ENCODE data around the gene GPT2.

DNA sequence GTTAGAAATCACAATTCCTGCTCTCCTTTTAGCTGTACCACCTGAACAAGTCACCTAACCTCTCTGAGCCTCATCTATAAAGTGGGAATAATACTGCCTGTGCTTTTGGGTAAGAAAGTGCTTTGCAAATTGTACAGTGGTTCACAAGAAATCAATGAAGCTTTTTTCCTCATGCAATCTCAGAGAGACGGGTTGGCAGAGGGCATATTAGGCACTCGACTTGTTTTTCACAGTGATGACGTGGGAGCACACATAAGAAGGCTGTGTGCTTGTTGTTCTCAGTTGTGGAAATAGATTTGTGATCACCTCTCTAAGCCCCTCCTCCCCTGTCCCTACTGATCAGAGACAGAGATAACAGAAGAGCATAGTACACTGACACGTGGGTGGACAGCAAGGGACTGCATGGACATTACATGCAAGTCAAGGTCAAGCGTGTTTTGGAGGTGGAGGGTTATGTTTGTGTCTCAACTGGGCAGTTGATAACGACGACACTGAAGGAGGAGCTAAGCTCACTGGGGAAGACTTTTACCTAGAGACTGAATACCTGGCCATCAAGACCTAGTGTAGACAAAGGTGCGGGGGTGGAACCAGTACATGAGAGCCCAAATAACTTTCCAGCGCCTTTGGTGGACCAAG, 1.7 kb upstream of the GPT2 start:
- no peak for TF ChIP-seq POLR2AphosphoS5 (IDR thresholded peaks at IDR 0.05; ENCODE audit: low read depth, low read length)
- TF ChIP-seq POLR2A (IDR thresholded peaks at IDR 0.05; ENCODE audit: low read depth, low read length): no peak
- no peak for TF ChIP-seq POU2F2 (IDR thresholded peaks at IDR 0.05; ENCODE audit: low read depth, low read length)

Data from GM12891 (cell line).